Mucosa of descending colon (tissue), 3 donors: ENCODE results near the gene GPD1L. TPM values are rescaled to one million over a fixed set of nuclear protein-coding genes. Genes with fewer than 3 reads are reported as not detected.

ENCODE experiments used
- ATAC-seq: fragments of 200-7000 bp; cut with Tn5 transposase; one replicate; pipeline ENCODE4 v1.9.1; 2020; ENCODE audit warnings: mild to moderate bottlenecking, moderate library complexity
- DNase-seq, 3 donors: peaks; one replicate each; pipeline ENCODE4 v3.0.0-alpha.2; 2020
- H3K36me3 ChIP-seq: fragments of 200-600 bp; one replicate; pipeline ENCODE4 v1.8.0; 2021; ENCODE audit warnings: low read depth, mild to moderate bottlenecking
- H3K4me1 ChIP-seq: fragments of 200-600 bp; one replicate; pipeline ENCODE4 v1.8.0; 2021; ENCODE audit warnings: low read depth, mild to moderate bottlenecking
- H3K4me3 ChIP-seq: fragments of 200-600 bp; one replicate; pipeline ENCODE4 v1.8.0; 2021; ENCODE audit warnings: mild to moderate bottlenecking
- H3K9me3 ChIP-seq: fragments of 200-600 bp; one replicate; pipeline ENCODE4 v1.8.0; 2021; ENCODE audit warnings: mild to moderate bottlenecking
- CTCF ChIP-seq: fragments of 200-600 bp; IDR thresholded peaks from one replicate; pipeline ENCODE4 v1.8.0; 2022; ENCODE audit warnings: antibody characterized with exemption, mild to moderate bottlenecking
- intact Hi-C, 2 donors: fragments of 100-400 bp; cut with DNase I in 1 of 2; cut with micrococcal nuclease in 1 of 2; formaldehyde crosslinking; loops; one replicate each; pipeline versions ENCODE4 v1.11.0 to v1.11.1; 2022; cut with DNase I, micrococcal nuclease
- total RNA-seq, 3 donors: library from RNA; stranded (reverse); fragmentation: NEBNext Ultra II Directional in 2 of 3; extraction: Animal tissue kit (Norgen Biotek cat#: 25700) in 2 of 3; gene quantifications; one replicate each; pipeline versions ENCODE4 v1.2.1 to v1.2.4, GENCODE V29; 2021 to 2023
- donor health status: DM: no; HTN: no; CAD: no; lungs with moderate emphysema.
- donor health status: DM: no; HTN: no; CAD: no.
- donor health status: DM: no; HTN: yes; CAD: no.

Gene GPD1L
- total RNA-seq, 3 donors from 2014 or later, result 57.6 to 122 (median 72.1) TPM

GRCh38 chr3:32077260-32078084 is 28.9 kb upstream of the GPD1L start:
- intact Hi-C loops, result no loop called here
- DNase-seq (peak; percentile 69 to 89 (median 71)), ATAC-seq (peak; percentile 95)
- peaks cover 19% of the 10 kb centered on the region for H3K4me1 ChIP-seq
- no peak overlapping the region for H3K4me3 ChIP-seq
- H3K36me3 ChIP-seq, result no peaks in the 10 kb centered on the region
- no peak for TF ChIP-seq CTCF
- peaks cover under 1% of the 10 kb centered on the region for H3K9me3 ChIP-seq

GRCh38 chr3:32078085-32078634 is 28.3 kb upstream of the GPD1L start:
- Histone ChIP-seq H3K9me3 (no peaks in the 10 kb centered on the region), H3K4me3 (no peak overlapping the region), H3K4me1 (peaks cover 21% of the 10 kb centered on the region), H3K36me3 (no peaks in the 10 kb centered on the region)
- no peak for ATAC-seq
- TF ChIP-seq CTCF, result no peak
- no peak for DNase-seq
- intact Hi-C loops, result no loop called here

- ATAC-seq, result no peak
Measured at GRCh38 chr3:32078864-32079263, 27.6 kb upstream of the GPD1L start.

GRCh38 chr3:32082721-32083120 is 23.7 kb upstream of the GPD1L start:
- DNase-seq (peak in 1 of 3 donors; percentile 72), ATAC-seq (peak; percentile 92)
- peaks cover 4% of the 10 kb centered on the region for H3K9me3 ChIP-seq
- no peaks in the 10 kb centered on the region for H3K36me3 ChIP-seq
- peaks cover 10% of the 10 kb centered on the region for H3K4me1 ChIP-seq
- intact Hi-C loops, result no loop called here
- H3K4me3 ChIP-seq, result no peak overlapping the region
- TF ChIP-seq CTCF, result no peak

More at GRCh38 chr3:32078864-32079263, 27.6 kb upstream of the GPD1L start:
- intact Hi-C loops, result no loop called here
- Histone ChIP-seq H3K36me3 (no peaks in the 10 kb centered on the region), H3K4me3 (no peak overlapping the region), H3K9me3 (no peaks in the 10 kb centered on the region), H3K4me1 (peaks cover 22% of the 10 kb centered on the region)
- no peak for DNase-seq
- TF ChIP-seq CTCF, result no peak

GRCh38 chr3:32083702-32084270 is 22.6 kb upstream of the GPD1L start:
- Histone ChIP-seq H3K4me1 (peaks cover 2% of the 10 kb centered on the region), H3K9me3 (peaks cover 4% of the 10 kb centered on the region), H3K36me3 (no peaks in the 10 kb centered on the region), H3K4me3 (no peak overlapping the region)
- no peak for ATAC-seq
- DNase-seq, result no peak
- TF ChIP-seq CTCF, result no peak
- intact Hi-C loops, result no loop called here
